ENCODE results near the gene AKIP1.

Gene AKIP1

DNA sequence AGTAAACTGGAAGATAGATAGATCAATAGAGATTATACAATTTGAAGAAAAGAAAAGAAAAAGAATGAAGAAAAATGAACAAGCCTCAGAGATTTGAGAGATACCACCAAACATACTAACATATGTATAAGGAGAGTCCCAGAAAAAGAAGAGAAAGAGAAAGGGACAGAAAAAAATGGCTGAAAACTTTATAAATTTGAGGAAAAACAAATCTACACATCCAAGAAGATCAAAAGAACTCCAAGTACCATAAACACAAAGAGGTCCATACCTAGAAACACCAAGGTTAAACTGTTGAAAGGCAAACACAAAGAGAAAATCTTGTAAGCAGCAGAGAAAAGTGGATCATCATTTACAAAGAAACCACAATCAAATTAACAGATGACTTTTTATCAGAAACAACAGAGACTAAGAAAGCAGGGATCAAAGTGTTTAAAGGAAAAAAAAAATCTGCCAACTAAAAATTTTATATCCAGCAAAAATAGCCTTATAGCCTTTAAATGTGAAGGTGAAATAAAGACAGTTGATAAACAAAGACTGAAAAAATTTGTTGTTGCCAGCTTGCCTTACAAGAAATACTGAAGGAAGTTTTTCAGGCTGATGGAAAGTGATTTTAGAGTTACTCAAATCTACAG is 11.8 kb upstream of the AKIP1 start:
- no peak for DNase-seq
- Mint-ChIP-seq H3K27ac (no peak overlapping the region), H3K4me3 (no peak overlapping the region), H3K36me3 (ENCODE audit: low read depth) (peaks cover 5% of the 10 kb centered on the region), H3K27me3 (peaks cover 3% of the 10 kb centered on the region), H3K4me1 (no peaks in the 10 kb centered on the region), H3K9me3 (peaks cover 31% of the 10 kb centered on the region)
- ATAC-seq: no peak

DNA sequence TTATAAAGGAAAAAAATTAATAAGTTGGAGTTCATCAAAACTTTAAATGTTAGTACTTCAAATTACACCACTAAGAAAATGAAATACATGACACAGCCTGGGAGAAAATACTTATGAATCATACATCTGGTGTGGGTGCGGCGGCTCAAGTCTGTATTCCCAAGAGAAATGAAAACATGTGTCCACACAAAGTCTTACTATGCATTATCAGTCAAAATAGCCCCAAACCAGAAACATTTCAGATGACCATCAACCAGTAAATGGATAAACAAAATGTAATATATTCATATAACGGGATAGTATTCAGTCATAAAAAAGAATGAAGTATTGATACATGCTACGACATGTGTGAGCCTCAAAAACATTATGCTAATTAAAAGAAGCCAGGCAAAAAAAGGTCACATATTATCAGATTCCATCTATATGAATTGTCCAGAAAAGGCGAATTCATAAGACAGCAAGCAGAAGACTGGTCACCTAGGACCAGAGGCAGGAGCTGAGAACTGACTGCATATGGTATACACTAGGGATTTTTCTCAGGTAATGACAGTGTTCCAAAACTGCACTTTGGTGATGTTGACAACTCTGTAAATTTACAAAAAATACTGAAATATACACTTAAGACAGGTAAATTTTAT is 5.3 kb upstream of the AKIP1 start:
- peaks cover 2% of the 10 kb centered on the region for H3K36me3 Mint-ChIP-seq (ENCODE audit: low read depth)
- no peak overlapping the region for H3K27ac Mint-ChIP-seq
- H3K4me1 Mint-ChIP-seq: peaks cover 42% of the 10 kb centered on the region
- peaks cover 3% of the 10 kb centered on the region for H3K27me3 Mint-ChIP-seq
- H3K9me3 Mint-ChIP-seq: peaks cover 3% of the 10 kb centered on the region
- ATAC-seq (no peak), DNase-seq (no peak)
- H3K4me3 Mint-ChIP-seq: no peak overlapping the region

DNA sequence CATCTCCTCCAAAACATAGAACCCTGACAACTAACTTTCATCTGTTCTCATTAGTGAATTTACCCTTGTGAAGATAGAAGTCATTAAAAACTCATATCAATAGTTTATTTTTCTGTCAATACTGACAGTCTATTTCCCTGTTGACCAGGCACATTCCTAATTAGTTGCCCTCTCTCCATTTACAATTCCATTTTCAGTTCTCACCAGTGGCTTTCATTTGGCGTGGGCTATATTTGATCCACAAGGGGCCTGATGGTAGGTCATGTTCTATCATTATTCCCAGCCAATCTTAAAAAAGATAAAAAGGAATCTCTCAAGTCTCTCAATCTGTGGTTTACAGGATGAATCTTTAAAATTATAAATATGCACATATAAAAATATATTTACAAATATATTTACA is 3.9 kb upstream of the AKIP1 start:
- Mint-ChIP-seq H3K4me3 (no peak overlapping the region), H3K9me3 (no peaks in the 10 kb centered on the region), H3K27ac (no peak overlapping the region), H3K27me3 (peaks cover 3% of the 10 kb centered on the region), H3K36me3 (ENCODE audit: low read depth) (peaks cover 5% of the 10 kb centered on the region), H3K4me1 (peaks cover 45% of the 10 kb centered on the region)
- ATAC-seq: no peak
- no peak for DNase-seq

DNA sequence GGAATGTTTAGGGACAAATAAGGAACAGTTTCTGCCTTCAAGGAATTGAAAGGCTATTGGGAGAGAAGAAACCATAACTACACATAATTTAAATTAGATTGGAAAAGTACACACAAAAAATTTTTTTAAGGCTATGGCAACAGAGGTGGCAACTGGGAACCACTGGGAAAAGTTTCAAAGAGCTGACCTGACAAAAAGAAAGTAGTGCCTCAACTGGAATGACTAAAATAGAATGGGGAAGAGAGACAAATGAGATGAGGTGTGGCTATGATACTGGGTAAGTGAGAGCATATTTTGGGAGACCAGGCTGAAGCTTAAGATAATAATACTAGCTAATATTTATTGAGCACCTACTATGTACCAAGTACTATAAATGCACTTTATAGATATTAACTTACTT is 2.9 kb upstream of the AKIP1 start:
- Mint-ChIP-seq H3K36me3 (ENCODE audit: low read depth) (peaks cover 7% of the 10 kb centered on the region), H3K27ac (no peak overlapping the region), H3K4me3 (no peak overlapping the region), H3K4me1 (peaks cover 51% of the 10 kb centered on the region), H3K9me3 (no peaks in the 10 kb centered on the region), H3K27me3 (peaks cover 3% of the 10 kb centered on the region)
- no peak for ATAC-seq
- no peak for DNase-seq

DNA sequence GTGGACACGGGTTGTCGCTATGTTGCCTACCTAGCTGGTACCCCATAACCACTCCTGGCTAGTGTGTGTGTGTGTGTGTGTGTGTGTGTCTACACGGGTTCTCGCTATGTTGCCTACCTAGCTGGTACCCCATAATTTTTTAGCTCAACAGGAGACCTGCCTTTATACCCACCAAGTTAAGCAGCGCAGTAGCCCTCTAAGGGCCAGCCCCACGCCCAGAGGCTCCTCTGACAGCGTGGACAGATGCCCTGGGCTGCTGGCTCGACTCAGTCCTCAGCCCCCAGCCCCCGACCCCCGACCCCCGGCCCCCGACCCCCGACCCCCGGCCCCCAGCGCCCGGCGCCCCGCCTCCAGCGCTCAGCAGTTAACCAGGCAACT is 351 bp upstream of the AKIP1 start:
- Mint-ChIP-seq H3K4me1 (peaks cover 65% of the 10 kb centered on the region), H3K36me3 (ENCODE audit: low read depth) (peaks cover 21% of the 10 kb centered on the region), H3K4me3 (peak overlapping the region; percentile 90), H3K27me3 (no peaks in the 10 kb centered on the region), H3K27ac (no peak overlapping the region), H3K9me3 (no peaks in the 10 kb centered on the region)
- ATAC-seq (peak; percentile 10), DNase-seq (no peak)

DNA sequence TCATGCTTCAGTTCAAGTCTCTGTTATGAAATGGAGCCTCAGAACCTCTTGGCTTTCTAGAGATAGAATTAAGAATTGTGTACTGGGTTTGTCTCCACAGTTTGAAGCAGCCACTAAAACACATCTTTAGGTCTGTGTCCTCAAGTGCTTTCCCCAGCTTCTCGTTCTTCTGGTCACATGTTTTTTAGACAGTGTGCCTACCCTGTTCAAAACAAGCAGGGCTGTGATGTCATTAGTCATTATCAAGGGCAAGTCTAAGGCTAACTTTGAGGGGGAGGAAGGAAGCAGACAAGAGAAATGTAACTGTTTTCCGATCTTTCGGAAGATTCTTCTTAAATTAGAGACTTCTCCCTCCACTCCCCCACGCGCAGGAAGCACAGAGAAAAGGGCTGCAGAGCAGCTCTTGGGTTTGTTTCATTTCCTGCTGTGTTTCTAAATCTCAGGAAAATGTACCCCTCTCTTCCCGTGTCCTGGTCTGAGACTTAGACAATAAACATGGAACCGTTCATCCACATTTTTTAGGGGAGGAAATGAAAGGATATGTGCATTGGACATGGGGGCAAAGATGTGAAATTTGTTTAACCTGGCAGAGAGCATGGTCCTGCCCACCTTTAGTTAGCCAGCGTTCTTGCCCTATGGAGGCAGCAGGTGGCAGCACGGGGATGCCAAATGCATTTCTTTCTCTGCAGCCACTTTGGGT is 3.1 kb downstream of the AKIP1 start:
- Mint-ChIP-seq H3K9me3 (no peaks in the 10 kb centered on the region), H3K27ac (peak overlapping the region; percentile 76), H3K36me3 (ENCODE audit: low read depth) (peaks cover 32% of the 10 kb centered on the region), H3K4me1 (peaks cover 42% of the 10 kb centered on the region), H3K27me3 (no peaks in the 10 kb centered on the region), H3K4me3 (peak overlapping the region; percentile 73)
- ATAC-seq (peak; percentile 26), DNase-seq (peak; percentile 54)

DNA sequence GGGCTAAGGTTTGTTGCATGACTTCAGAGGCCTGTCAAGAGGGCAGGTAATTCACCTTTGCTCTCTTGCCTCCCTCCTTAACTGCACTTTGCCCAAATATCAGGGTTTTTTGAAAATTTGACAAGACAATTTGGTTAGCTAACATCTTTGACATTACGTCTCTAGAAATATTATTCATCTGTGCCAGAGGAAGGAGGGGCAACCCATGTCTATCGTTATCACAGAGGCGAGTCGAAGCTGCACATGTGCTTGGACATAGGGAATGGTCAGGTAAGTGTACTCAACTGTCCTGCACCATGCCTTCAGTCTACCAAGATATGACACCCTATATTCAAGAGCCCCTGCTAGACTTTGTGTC is 3.7 kb downstream of the AKIP1 start:
- no peaks in the 10 kb centered on the region for H3K27me3 Mint-ChIP-seq
- no peaks in the 10 kb centered on the region for H3K9me3 Mint-ChIP-seq
- DNase-seq: no peak
- H3K36me3 Mint-ChIP-seq (ENCODE audit: low read depth): peaks cover 32% of the 10 kb centered on the region
- peak overlapping the region; percentile 76 for H3K27ac Mint-ChIP-seq
- H3K4me1 Mint-ChIP-seq: peaks cover 37% of the 10 kb centered on the region
- ATAC-seq: no peak
- peak overlapping the region; percentile 73 for H3K4me3 Mint-ChIP-seq

DNA sequence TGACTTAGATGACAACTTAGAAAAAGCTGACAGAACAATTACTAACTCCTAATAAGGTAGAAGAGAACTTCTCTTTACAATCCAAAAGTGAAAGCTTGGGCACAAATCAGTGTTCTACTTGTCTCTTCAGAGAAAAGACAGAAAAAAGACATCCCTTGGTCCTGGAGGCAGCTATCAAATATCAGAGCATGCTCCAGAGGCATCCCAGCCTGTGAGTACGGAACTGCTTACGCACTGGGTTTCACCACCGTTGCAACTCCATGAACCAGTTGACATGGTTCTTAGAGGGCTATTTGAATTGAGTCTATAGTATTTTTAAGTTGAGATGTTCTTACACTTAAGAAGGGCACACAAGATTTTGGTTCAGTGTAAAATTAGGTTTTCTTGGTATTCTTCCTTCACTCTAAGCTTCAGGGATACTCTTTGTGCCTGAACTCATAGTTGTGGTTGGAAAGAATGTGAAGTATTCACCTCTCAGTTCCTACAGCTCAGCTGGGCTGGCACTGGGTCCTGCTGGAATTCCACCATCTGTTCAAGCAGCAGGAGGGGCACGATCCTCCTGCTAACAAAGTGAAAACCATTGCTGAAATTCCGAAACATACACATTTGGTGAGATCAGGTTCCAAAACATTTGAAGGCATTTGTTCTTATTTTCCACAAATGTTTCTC is 6.3 kb downstream of the AKIP1 start:
- Mint-ChIP-seq H3K36me3 (ENCODE audit: low read depth) (peaks cover 42% of the 10 kb centered on the region), H3K4me1 (peaks cover 24% of the 10 kb centered on the region), H3K27me3 (no peaks in the 10 kb centered on the region), H3K4me3 (no peak overlapping the region), H3K9me3 (no peaks in the 10 kb centered on the region), H3K27ac (no peak overlapping the region)
- no peak for DNase-seq
- ATAC-seq: no peak

DNA sequence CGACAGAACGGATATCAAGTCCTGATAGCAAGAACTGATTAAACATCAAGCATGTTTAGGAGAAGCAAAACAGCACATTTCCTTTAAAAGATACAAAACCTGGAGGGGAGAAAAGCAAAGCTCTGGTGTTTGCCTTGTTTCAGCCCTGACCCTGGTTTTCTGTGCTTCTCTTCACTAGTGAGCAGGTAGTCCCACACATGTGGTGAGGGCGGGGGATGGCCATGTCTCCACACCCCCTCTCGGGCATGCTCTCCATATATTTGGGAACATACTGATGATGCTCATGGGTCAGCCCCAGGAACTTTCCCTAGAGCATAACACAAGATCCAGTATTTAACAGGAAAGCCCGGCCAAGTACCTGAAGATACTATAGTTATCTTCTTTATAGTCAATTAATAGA is 11.7 kb downstream of the AKIP1 start:
- no peaks in the 10 kb centered on the region for H3K27me3 Mint-ChIP-seq
- no peak overlapping the region for H3K4me3 Mint-ChIP-seq
- H3K9me3 Mint-ChIP-seq: no peaks in the 10 kb centered on the region
- DNase-seq (no peak), ATAC-seq (no peak)
- H3K27ac Mint-ChIP-seq: no peak overlapping the region
- H3K36me3 Mint-ChIP-seq (ENCODE audit: low read depth): peaks cover 17% of the 10 kb centered on the region
- H3K4me1 Mint-ChIP-seq: no peaks in the 10 kb centered on the region

DNA sequence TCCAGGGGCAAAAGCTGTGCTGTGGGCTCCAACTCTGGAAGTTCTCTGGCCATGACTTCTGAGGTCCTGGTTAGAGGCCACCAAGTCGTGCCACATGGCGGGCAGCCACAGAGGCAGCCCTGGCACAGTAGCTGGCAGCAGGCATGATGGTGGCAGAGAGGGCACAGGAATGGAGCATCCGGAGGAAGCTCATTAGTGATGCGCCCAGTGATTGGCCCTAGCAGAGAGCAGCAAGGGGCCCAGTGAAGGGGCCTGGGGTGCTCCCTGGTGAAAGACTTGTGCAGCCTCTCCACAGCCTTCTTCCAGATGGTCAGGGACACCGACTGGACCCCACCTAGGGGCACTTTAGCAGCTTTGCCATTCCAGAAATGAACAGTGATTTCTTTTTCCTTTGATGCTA is 14.7 kb downstream of the AKIP1 start:
- H3K9me3 Mint-ChIP-seq: no peaks in the 10 kb centered on the region
- no peak for ATAC-seq
- no peak overlapping the region for H3K4me3 Mint-ChIP-seq
- H3K27me3 Mint-ChIP-seq: no peaks in the 10 kb centered on the region
- no peak overlapping the region for H3K27ac Mint-ChIP-seq
- peaks cover 13% of the 10 kb centered on the region for H3K36me3 Mint-ChIP-seq (ENCODE audit: low read depth)
- no peaks in the 10 kb centered on the region for H3K4me1 Mint-ChIP-seq
- no peak for DNase-seq

DNA sequence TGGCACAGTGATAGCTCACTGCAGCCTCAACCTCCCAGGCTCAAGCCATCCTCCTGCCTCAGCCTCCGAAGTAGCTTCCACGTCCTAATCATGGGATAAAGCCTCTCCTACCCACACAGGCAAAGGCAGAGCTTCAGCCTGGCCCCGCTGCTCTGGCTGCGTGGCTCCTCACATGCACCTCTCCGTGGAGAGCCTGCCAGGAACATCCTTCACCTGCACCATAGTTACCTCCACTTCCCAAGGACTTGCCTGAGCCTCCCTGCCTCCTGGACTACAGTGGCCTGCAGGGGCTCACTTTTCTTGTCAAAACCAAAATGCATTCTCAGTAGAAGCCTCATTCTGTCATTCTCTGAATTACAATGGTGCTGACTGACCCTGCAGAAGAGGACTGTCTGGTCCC is 15.2 kb downstream of the AKIP1 start:
- H3K4me3 Mint-ChIP-seq: no peak overlapping the region
- no peaks in the 10 kb centered on the region for H3K9me3 Mint-ChIP-seq
- no peak for ATAC-seq
- H3K4me1 Mint-ChIP-seq: no peaks in the 10 kb centered on the region
- H3K36me3 Mint-ChIP-seq (ENCODE audit: low read depth): peaks cover 12% of the 10 kb centered on the region
- no peak overlapping the region for H3K27ac Mint-ChIP-seq
- no peaks in the 10 kb centered on the region for H3K27me3 Mint-ChIP-seq
- no peak for DNase-seq

DNA sequence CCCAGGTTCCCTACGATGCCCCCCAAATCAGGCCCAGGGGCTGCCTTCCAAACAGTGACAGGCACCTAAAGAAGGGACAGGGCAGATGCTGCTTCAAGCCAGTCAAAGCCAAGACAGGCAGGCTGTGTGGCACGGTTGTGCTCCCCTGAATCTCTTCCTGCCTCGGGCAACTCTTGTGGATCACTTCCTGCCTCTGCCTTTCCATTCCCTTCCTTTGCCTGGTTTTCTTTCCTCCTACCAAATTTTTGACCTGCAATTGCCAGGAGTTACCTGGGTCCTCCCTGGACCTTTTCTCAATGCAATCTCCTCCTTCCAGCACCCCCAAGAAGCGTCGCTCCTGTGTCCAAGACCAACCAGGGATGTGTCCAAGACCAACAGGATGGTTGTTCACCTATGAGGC is 16.2 kb downstream of the AKIP1 start:
- no peaks in the 10 kb centered on the region for H3K9me3 Mint-ChIP-seq
- no peak overlapping the region for H3K27ac Mint-ChIP-seq
- no peak overlapping the region for H3K4me3 Mint-ChIP-seq
- no peaks in the 10 kb centered on the region for H3K27me3 Mint-ChIP-seq
- peaks cover 4% of the 10 kb centered on the region for H3K36me3 Mint-ChIP-seq (ENCODE audit: low read depth)
- no peaks in the 10 kb centered on the region for H3K4me1 Mint-ChIP-seq
- DNase-seq (no peak), ATAC-seq (no peak)

DNA sequence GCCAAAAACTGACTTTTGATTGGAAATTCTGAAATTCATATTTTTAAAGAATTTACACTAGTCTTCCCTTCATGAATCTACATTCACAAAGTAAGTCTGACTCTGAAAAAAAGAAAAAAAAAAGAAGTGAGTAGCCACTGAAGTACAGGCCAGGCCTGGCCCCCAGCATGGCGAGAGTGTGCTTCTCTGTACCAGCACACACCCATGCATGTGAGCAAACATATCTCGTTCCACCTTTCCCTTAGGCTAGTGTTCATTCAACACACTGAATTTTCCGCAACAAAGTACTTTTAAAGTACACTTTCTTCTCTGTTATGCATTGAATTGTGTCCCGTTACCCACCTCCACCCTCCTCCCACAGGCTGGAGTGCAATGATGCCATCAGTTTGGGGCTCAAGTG is 17.2 kb downstream of the AKIP1 start:
- Mint-ChIP-seq H3K36me3 (ENCODE audit: low read depth) (no peaks in the 10 kb centered on the region), H3K27ac (no peak overlapping the region), H3K4me3 (no peak overlapping the region), H3K4me1 (no peaks in the 10 kb centered on the region), H3K9me3 (no peaks in the 10 kb centered on the region), H3K27me3 (no peaks in the 10 kb centered on the region)
- ATAC-seq (no peak), DNase-seq (no peak)

DNA sequence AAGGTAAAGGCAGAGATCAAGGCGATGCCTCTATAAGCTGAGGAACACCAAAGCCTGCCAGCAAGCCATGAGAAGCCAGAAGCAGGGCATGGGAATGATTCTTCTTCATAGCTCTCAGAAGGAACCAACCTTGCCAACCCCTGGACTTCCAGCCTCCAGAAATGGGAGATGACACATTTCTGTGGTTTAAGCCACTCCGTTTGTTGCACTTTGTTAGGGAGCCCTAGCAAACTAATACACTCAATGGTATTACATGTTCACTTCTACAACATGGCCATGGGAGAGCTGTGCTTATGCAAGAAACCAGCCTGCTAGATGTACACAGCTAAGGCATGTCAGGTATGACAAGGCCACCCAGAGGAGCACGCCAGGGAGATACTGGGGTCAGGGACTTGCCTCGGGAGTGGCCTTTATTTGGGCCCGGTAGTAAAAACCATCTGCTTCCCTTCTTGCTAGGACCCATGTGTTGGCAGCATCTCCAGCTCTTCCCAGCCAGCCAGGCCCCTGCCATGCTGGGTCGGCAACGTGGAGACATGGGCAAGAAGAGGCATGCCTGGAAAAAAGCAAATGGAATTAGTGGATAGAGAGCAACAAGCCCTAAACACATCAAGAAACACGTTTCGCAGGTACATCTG is 18.1 kb downstream of the AKIP1 start:
- ATAC-seq (no peak), DNase-seq (no peak)
- no peak overlapping the region for H3K27ac Mint-ChIP-seq
- H3K9me3 Mint-ChIP-seq: no peaks in the 10 kb centered on the region
- H3K4me3 Mint-ChIP-seq: peak overlapping the region; percentile 15
- no peaks in the 10 kb centered on the region for H3K4me1 Mint-ChIP-seq
- no peaks in the 10 kb centered on the region for H3K36me3 Mint-ChIP-seq (ENCODE audit: low read depth)
- H3K27me3 Mint-ChIP-seq: no peaks in the 10 kb centered on the region

Data from activated naive CD8-positive, alpha-beta T cell treated with anti-CD3 and anti-CD28 coated beads, Interleukin-2, amount 50 U/mL, for 24 hours (primary cell).